ENCODE results near the gene MLIP. TPM values are rescaled to one million over a fixed set of nuclear protein-coding genes. Genes with fewer than 3 reads are reported as not detected.

MLIP gene
- total and polyA plus RNA-seq, 2 of the 8 experiments (the other 6 are each of a cell fraction or from before 2014, with no cell fraction given), result not detected

DNA sequence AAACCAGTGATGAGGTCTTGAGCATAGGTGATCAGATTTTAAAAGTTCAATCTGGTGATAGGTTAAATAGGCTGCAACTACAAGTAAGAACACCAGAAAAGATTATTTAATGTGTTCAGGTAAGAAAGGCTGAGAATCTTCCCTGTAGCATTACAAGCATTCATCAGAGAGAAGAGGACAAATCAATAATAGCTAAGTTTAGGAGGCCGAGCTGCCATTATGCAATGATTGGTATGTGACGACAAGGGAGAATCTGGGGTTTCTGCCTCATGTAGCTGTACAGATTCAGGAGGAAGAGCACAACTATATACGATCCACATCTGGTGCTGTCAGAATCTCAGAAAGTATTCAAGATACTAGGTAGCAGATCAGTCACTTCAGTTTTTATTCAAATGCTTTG is 21.9 kb downstream of the MLIP start:
- WGBS, 2 experiments (ENCODE audit: extremely low coverage in 1 of 2, insufficient coverage in 1 of 2, insufficient read length in 1 of 2, insufficient replicate concordance in 2 of 2, low coverage in 1 of 2, low lambda C conversion rate in 2 of 2, missing lambda C conversion rate in 1 of 2), result 87% methylated on average over 3 of the region's 3 CpGs; no CpG with 5 or more reads in 1 of the 2 experiments
- CTCF ChIA-PET (ENCODE audit: partially characterized antibody), result interaction anchor here (1.0 to 1.1 kb wide), 2 partner anchors 9 to 135 kb away, joined by 3 read pairs; no protein-coding TSS in a partner anchor

More for the DNA sequence above, 21.9 kb downstream of the MLIP start:
- no peak overlapping the region for H3K4ac ChIP-seq (replicated peaks; ENCODE audit: insufficient read length, low read depth, low read length)
- no peak overlapping the region for H2AFZ ChIP-seq (ENCODE audit: low read length)
- no peak overlapping the region for H2BK20ac ChIP-seq (ENCODE audit: low read length)
- H3K4me1 ChIP-seq (replicated peaks in 1 of 4; ENCODE audit: control insufficient read depth in 3 of 4, insufficient read depth in 4 of 4, low read length in 3 of 4), result no peaks in the 10 kb centered on the region
- no peaks in the 10 kb centered on the region for H3K36me3 ChIP-seq (ENCODE audit: control insufficient read depth in 2 of 4, insufficient read depth in 4 of 4, low read length in 3 of 4)
- POLR2A ChIA-PET (ENCODE audit: partially characterized antibody), result no interaction called here
- H3K79me2 ChIP-seq (ENCODE audit: control insufficient read depth in 1 of 2, insufficient read depth in 2 of 2, low read length in 2 of 2), result no peaks in the 10 kb centered on the region
- no peaks in the 10 kb centered on the region for H3K23me2 ChIP-seq (ENCODE audit: low read depth, low read length)
- no peak overlapping the region for H3K27ac ChIP-seq (ENCODE audit: low read depth, low read length)
- no peak overlapping the region for H2AK5ac ChIP-seq (ENCODE audit: low read depth, low read length)
- DNase-seq (ENCODE audit: low read depth in 1 of 2, low spot score in 2 of 2) (no peak), FAIRE-seq (no peak)
- H2BK5ac ChIP-seq (ENCODE audit: low read depth, low read length), result no peak overlapping the region
- no peak overlapping the region for H3K23ac ChIP-seq (ENCODE audit: insufficient read length)
- no peaks in the 10 kb centered on the region for H3K9me3 ChIP-seq (ENCODE audit: insufficient read depth in 2 of 2, low read depth in 1 of 2, low read length in 1 of 2)
- H3K27me3 ChIP-seq (replicated peaks in 1 of 4; ENCODE audit: control insufficient read depth in 3 of 4, extremely low read depth in 1 of 4, insufficient read depth in 3 of 4, low read length in 3 of 4), result no peaks in the 10 kb centered on the region
- no peak overlapping the region for H2BK120ac ChIP-seq (replicated peaks; ENCODE audit: low read depth, low read length)
- no peak overlapping the region for H3K4me2 ChIP-seq (ENCODE audit: insufficient read depth in 1 of 2, low read depth in 2 of 2, low read length in 2 of 2)
- no peak overlapping the region for H3K56ac ChIP-seq (replicated peaks; ENCODE audit: insufficient read length, low read depth, low read length)
- no peak overlapping the region for H3K9ac ChIP-seq (replicated peaks in 1 of 4; ENCODE audit: extremely low read depth in 1 of 4, low read depth in 3 of 4, low read length in 3 of 4)
- no peak overlapping the region for H2BK12ac ChIP-seq (ENCODE audit: low read depth, low read length)
- H2BK15ac ChIP-seq (ENCODE audit: low read length), result no peak overlapping the region
- no peaks in the 10 kb centered on the region for H4K20me1 ChIP-seq (replicated peaks in 1 of 2; ENCODE audit: control insufficient read depth in 1 of 2, insufficient read depth in 2 of 2, low read length in 2 of 2)
- no peak overlapping the region for H3K18ac ChIP-seq (ENCODE audit: extremely low read depth, low read length)
- H3K79me1 ChIP-seq (ENCODE audit: low read depth, low read length), result no peaks in the 10 kb centered on the region
- no peak overlapping the region for H4K5ac ChIP-seq (ENCODE audit: insufficient read length, low read depth, low read length)
- no peak overlapping the region for H3K4me3 ChIP-seq (ENCODE audit: extremely low read depth in 1 of 4, insufficient read depth in 2 of 4, low read depth in 3 of 4, low read length in 4 of 4)
- TF ChIP-seq CBX5 (IDR thresholded peaks at IDR 0.05; ENCODE audit: low read depth, low read length), result no peak
- TF ChIP-seq, protein P1, sequence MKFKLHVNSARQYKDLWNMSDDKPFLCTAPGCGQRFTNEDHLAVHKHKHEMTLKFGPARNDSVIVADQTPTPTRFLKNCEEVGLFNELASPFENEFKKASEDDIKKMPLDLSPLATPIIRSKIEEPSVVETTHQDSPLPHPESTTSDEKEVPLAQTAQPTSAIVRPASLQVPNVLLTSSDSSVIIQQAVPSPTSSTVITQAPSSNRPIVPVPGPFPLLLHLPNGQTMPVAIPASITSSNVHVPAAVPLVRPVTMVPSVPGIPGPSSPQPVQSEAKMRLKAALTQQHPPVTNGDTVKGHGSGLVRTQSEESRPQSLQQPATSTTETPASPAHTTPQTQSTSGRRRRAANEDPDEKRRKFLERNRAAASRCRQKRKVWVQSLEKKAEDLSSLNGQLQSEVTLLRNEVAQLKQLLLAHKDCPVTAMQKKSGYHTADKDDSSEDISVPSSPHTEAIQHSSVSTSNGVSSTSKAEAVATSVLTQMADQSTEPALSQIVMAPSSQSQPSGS (IDR thresholded peaks at IDR 0.05; ENCODE audit: low read length), result no peak
- TF ChIP-seq CHD1 (IDR thresholded peaks at IDR 0.05; ENCODE audit: low read depth, low read length), result no peak
- TF ChIP-seq, protein P2, sequence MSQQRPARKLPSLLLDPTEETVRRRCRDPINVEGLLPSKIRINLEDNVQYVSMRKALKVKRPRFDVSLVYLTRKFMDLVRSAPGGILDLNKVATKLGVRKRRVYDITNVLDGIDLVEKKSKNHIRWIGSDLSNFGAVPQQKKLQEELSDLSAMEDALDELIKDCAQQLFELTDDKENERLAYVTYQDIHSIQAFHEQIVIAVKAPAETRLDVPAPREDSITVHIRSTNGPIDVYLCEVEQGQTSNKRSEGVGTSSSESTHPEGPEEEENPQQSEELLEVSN (IDR thresholded peaks at IDR 0.05), result no peak
- TF ChIP-seq ZNF274 (IDR thresholded peaks at IDR 0.05; ENCODE audit: borderline replicate concordance, extremely low read depth, low read length), result no peak
- TF ChIP-seq YY1 (IDR thresholded peaks at IDR 0.05; ENCODE audit: low read depth, low read length), result no peak
- no peak for TF ChIP-seq JUND (IDR thresholded peaks at IDR 0.05; ENCODE audit: low read length)
- no peak for TF ChIP-seq SIN3A (conservative IDR thresholded peaks at IDR 0.05 in 1 of 2, IDR thresholded peaks at IDR 0.05 in 1 of 2; ENCODE audit: low read depth in 1 of 2, low read length in 2 of 2)
- TF ChIP-seq NRF1 (IDR thresholded peaks at IDR 0.05; ENCODE audit: low read depth, low read length), result no peak
- TF ChIP-seq FOSL1 (IDR thresholded peaks at IDR 0.05; ENCODE audit: insufficient read depth, low read depth, low read length), result no peak
- no peak for TF ChIP-seq SUZ12 (IDR thresholded peaks at IDR 0.05; ENCODE audit: low read length)
- TF ChIP-seq RXRA (IDR thresholded peaks at IDR 0.05; ENCODE audit: insufficient read depth, low read depth, low read length), result no peak
- H4K8ac ChIP-seq (ENCODE audit: extremely low read depth, insufficient read depth, low read length), result no peak overlapping the region
- no peak overlapping the region for H4K91ac ChIP-seq (replicated peaks; ENCODE audit: insufficient read length, low read length)
- H3K14ac ChIP-seq (ENCODE audit: insufficient read length), result no peak overlapping the region
